ENCODE results near the gene L2HGDH. TPM values are rescaled to one million over a fixed set of nuclear protein-coding genes. Genes with fewer than 3 reads are reported as not detected.

Gene L2HGDH
- total RNA-seq, 2 experiments from 2014 or later: 8.7 to 19.8 TPM

GRCh38 chr14:50334211-50334610 lies 22.2 kb upstream of the L2HGDH start:
- TF ChIP-seq EZH2phosphoT487 (IDR thresholded peaks at IDR 0.05; ENCODE audit: borderline replicate concordance, low read depth, low read length) (no peak), CTCF (conservative IDR thresholded peaks at IDR 0.05; ENCODE audit: low read length) (no peak)
- intact Hi-C loops (cut with micrococcal nuclease; ENCODE audit: unreplicated experiment): no loop called here
- no peak overlapping the region for H3K4me3 ChIP-seq (ENCODE audit: low read depth, low read length, poor library complexity, severe bottlenecking)
- no peak overlapping the region for H3K4me2 ChIP-seq (ENCODE audit: low read length)
- DNase-seq (ENCODE audit: low spot score): no peak
- no peaks in the 10 kb centered on the region for H3K9me3 ChIP-seq (ENCODE audit: low read length)
- no peak overlapping the region for H2AFZ ChIP-seq (ENCODE audit: low read length)
- H4K20me1 ChIP-seq (ENCODE audit: insufficient read depth, low read length): no peaks in the 10 kb centered on the region
- H3K79me2 ChIP-seq (ENCODE audit: insufficient read depth, low read depth, low read length): no peaks in the 10 kb centered on the region
- H3K27ac ChIP-seq (ENCODE audit: low read depth, low read length, poor library complexity, severe bottlenecking): no peak overlapping the region
- ChIA-PET POLR2A (interaction anchor here (0.6 to 0.7 kb wide), 2 partner anchors 47 to 404 kb away, joined by 3 to 5 read pairs; no protein-coding TSS in a partner anchor), CTCF (ENCODE audit: unreplicated experiment) (no interaction called here)
- H3K9me2 ChIP-seq (ENCODE audit: insufficient read depth, low read length): no peaks in the 10 kb centered on the region
- no peaks in the 10 kb centered on the region for H3K4me1 ChIP-seq (ENCODE audit: insufficient read depth, low read length, poor library complexity, severe bottlenecking)
- H3K36me3 ChIP-seq (ENCODE audit: insufficient read depth, low read length): no peaks in the 10 kb centered on the region; the same call in 1 of the 2 replicates
- BruUV-seq (replicated peaks): no TSS peak

- no peaks in the 10 kb centered on the region for H3K79me2 ChIP-seq (ENCODE audit: insufficient read depth, low read depth, low read length)
- H2AFZ ChIP-seq (ENCODE audit: low read length): no peak overlapping the region
- no peaks in the 10 kb centered on the region for H3K9me3 ChIP-seq (ENCODE audit: low read length)
- H3K9me2 ChIP-seq (ENCODE audit: insufficient read depth, low read length): no peaks in the 10 kb centered on the region
- ChIA-PET POLR2A (interaction anchor here (0.7 to 0.9 kb wide), 3 partner anchors 21 to 162 kb away, joined by 3 to 4 read pairs (median 4); partner anchors contain the start of genes DMAC2L and L2HGDH), CTCF (ENCODE audit: unreplicated experiment) (no interaction called here)
- no peaks in the 10 kb centered on the region for H3K4me1 ChIP-seq (ENCODE audit: insufficient read depth, low read length, poor library complexity, severe bottlenecking)
- no peak for DNase-seq (ENCODE audit: low spot score)
- BruUV-seq (replicated peaks): no TSS peak
- intact Hi-C loops (cut with micrococcal nuclease; ENCODE audit: unreplicated experiment): no loop called here
- H3K36me3 ChIP-seq (ENCODE audit: insufficient read depth, low read length): no peaks in the 10 kb centered on the region; the same call in 1 of the 2 replicates
- no peak overlapping the region for H3K27ac ChIP-seq (ENCODE audit: low read depth, low read length, poor library complexity, severe bottlenecking)
- TF ChIP-seq CTCF (conservative IDR thresholded peaks at IDR 0.05; ENCODE audit: low read length) (no peak), EZH2phosphoT487 (IDR thresholded peaks at IDR 0.05; ENCODE audit: borderline replicate concordance, low read depth, low read length) (no peak)
- H4K20me1 ChIP-seq (ENCODE audit: insufficient read depth, low read length): no peaks in the 10 kb centered on the region
- H3K4me3 ChIP-seq (ENCODE audit: low read depth, low read length, poor library complexity, severe bottlenecking): no peak overlapping the region
- no peak overlapping the region for H3K4me2 ChIP-seq (ENCODE audit: low read length)
Measured at GRCh38 chr14:50333014-50333509, 21.0 kb upstream of the L2HGDH start.

GRCh38 chr14:50331596-50331995 lies 19.6 kb upstream of the L2HGDH start:
- Histone ChIP-seq H4K20me1 (ENCODE audit: insufficient read depth, low read length) (no peaks in the 10 kb centered on the region), H3K9me3 (ENCODE audit: low read length) (no peaks in the 10 kb centered on the region), H3K27ac (ENCODE audit: low read depth, low read length, poor library complexity, severe bottlenecking) (no peak overlapping the region), H3K79me2 (ENCODE audit: insufficient read depth, low read depth, low read length) (no peaks in the 10 kb centered on the region), H3K4me1 (ENCODE audit: insufficient read depth, low read length, poor library complexity, severe bottlenecking) (no peaks in the 10 kb centered on the region), H2AFZ (ENCODE audit: low read length) (no peak overlapping the region), H3K9me2 (ENCODE audit: insufficient read depth, low read length) (no peaks in the 10 kb centered on the region), H3K4me3 (ENCODE audit: low read depth, low read length, poor library complexity, severe bottlenecking) (no peak overlapping the region), H3K36me3 (ENCODE audit: insufficient read depth, low read length) (peaks cover 11% of the 10 kb centered on the region; the same call in 1 of the 2 replicates), H3K4me2 (ENCODE audit: low read length) (no peak overlapping the region)
- POLR2A ChIA-PET: interaction anchor here (1.3 kb wide), 1 partner anchor 25 kb away, joined by 4 read pairs; no protein-coding TSS in a partner anchor
- no peak for TF ChIP-seq CTCF (conservative IDR thresholded peaks at IDR 0.05; ENCODE audit: low read length)
- no peak for TF ChIP-seq EZH2phosphoT487 (IDR thresholded peaks at IDR 0.05; ENCODE audit: borderline replicate concordance, low read depth, low read length)
- no peak for DNase-seq (ENCODE audit: low spot score)
- CTCF ChIA-PET (ENCODE audit: unreplicated experiment): interaction anchor here (1.0 kb wide), 1 partner anchor 11 kb away, joined by 3 read pairs; no protein-coding TSS in a partner anchor
- intact Hi-C loops (cut with micrococcal nuclease; ENCODE audit: unreplicated experiment): no loop called here
- BruUV-seq (replicated peaks): no TSS peak
